Stimulated activated CD4-positive, alpha-beta T cell treated with anti-CD3 and anti-CD28 coated beads, Interleukin-15, amount 100 ng/mL, for 48 hours (primary cell): ENCODE data around the gene RAD9A.
"Not testable (repeated sequence)": the region's sequence is repeated elsewhere in the genome, so short reads cannot be mapped to it uniquely, and the experiment has no call there.

Experiments used
- DNase-seq, 2 donors: peaks; one replicate each; pipeline ENCODE4 v3.0.0-alpha.2; 2020; ENCODE audit warnings: low read depth in 2 of 2

Gene RAD9A

DNA sequence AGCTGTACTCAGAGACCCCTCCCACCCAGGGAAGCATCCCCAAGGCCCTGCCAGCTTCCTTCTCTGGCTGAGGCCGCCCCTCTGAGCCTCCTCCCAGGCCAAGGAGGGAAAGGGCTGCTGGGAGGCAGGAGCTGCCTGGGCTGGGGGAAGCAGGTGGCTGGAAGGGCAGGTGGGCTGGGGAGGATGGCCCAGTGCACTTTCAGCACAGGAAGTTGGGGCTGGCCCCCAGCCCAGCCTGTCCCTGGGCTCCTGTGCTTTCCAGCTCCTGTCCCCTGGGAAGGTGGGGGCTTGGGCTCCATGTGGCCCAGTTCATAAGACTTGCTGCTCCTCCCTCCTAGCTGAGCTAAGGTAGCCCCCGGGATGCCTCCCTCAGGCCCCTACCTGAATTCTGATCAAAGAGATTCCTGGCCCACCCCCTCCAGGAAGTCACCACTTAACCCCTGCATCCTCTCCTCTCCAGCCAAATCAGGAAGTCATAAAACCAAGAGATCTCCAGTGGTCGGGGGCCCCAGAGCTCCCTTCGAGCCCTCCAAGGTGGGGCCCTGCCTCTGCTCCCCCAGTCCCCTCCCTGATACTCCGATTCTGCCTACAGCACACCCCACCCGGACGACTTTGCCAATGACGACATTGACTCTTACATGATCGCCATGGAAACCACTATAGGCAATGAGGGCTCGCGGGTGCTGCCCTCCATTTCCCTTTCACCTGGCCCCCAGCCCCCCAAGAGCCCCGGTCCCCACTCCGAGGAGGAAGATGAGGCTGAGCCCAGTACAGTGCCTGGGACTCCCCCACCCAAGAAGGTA, 5.0 kb downstream of the RAD9A start:
- no peak for DNase-seq

DNA sequence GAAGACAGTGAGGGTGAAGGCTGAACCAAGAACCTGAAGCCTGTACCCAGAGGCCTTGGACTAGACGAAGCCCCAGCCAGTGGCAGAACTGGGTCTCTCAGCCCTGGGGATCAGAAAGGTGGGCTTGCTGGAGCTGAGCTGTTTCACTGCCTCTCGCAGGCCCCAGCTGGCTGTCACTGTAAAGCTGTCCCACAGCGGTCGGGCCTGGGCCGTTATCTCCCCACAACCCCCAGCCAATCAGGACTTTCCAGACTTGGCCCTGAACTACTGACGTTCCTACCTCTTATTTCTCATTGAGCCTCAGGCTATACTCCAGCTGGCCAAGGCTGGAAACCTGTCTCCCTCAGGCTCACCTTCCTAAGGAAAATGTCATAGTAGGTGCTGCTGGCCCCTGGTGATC, 5.8 kb downstream of the RAD9A start:
- DNase-seq = no peak

DNA sequence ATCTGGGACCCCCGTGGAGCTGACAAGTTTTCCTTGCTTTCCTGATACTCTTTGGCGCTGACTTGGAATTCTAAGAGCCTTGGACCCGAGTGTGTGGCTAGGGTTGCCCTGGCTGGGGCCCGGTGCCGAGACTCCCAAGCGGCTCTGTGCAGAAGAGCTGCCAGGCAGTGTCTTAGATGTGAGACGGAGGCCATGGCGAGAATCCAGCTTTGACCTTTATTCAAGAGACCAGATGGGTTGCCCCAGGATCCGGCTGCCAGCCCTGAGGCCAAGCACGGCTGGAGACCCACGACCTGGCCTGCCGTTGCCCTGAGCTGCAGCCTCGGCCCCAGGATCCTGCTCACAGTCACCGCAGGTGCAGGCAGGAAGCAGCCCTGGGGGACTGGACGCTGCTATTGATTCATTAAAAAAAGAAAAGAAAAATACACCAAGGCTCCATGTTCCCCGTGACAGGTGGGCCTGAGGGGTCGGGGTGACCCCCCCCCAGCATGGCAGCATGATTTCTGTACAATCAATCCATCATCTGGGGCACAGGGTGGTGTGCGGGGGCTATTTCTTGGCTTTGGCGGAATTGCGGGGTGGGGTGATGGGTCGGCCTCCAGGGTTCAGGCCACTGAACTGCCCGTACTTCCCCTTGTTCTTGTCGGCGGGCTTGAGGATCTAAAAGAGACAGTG, 6.3 kb downstream of the RAD9A start:
- DNase-seq = no peak

DNA sequence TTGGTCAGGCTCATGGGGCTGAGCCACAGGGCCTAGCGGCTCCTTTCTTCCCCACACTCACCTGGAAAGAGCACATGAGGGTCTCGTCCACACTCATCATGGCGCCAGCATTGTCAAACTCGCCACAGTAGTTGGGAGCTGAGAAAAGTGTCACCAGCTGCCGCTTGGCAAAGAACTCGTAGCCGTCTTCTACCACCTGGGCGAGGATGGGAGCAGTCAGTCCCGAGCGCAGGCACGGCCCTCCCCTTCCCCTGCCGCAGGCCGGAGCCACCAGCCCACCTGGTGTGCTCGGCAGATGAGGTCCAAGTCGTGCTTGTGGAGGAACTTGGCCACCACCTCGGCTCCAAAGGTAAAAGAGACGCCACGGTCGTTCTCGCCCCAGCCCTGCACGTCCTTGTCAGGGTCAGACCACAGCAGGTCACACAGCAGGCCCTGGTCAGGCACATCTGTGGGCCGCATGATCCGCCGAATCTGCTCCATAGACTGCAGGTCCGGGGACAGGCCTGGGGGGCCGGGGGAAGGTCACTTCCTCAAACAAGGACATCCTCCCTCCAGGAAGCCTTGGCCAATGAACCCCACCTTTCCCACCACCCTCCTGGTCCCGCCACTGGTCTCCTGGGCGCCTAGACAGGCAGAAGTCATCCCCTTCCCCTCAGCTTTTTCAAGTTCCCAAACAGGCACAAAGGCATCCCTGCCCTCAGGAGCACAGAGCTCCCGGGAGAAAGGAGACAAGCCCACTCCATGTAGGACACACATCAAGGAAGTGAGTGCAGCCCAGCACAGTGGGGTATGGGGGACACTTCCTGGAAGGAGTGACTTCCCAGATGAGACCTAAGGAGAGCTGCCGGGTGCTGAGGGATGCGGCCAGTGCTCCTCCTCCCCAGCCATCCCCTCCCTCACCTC, 7.1 kb downstream of the RAD9A start:
- no peak for DNase-seq

DNA sequence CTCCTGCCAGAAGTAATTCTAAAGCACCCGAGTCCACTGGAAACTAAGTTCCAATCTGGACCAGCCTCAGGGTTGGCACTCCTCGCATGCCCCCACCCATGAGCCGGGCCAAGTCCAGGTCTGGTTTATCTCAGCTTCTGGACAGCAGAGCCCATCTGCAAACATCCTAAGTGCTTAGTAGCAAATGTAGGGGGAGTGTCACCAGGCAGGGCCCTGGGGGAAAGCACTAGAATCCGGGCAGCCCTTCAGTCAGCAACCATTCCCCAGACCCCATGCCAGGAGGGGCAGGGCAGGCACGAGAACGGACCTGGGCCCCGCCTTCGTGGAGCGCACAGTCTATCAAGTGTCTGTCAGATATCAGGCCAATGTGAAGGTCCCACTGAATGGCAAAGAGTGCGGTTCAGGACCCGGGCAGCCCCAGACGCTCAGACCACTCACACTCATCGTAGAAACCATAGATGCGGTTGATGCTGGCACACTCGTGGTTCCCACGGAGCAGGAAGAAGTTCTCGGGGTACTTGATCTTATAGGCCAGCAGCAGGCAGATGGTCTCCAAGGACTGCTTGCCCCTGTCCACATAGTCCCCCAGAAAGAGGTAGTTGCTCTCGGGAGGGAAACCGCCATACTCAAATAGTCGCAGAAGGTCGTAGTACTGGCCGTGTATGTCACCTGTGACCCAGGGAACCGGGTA, 8.6 kb downstream of the RAD9A start:
- DNase-seq = no peak

DNA sequence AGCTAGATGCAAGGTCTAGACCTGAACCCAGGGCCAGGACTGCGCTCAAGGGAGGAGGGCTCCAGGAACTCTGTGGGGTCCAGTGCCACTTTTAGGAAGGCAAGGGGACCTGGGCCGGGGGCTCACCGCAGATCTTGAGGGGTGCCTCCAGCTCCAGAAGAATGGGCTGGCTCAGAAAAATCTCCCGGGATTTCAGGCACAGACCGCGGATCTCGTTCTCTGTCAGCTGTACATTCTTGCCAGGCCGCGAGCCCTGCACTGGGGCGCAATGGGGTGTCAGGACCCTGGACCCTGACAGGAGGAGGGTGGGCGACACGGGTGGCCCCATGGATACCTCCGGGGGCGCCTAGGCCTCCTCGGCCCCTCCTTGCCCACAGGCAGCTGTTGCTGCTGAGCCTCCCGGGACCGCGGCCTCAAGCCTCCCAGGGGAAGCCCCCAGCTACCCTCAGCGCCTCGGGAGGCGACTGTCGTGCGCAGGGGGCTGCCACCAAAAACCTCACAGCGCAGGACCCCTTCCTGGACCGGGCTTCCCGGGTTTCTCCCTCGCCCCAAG, 9.2 kb downstream of the RAD9A start:
- DNase-seq = no peak

DNA sequence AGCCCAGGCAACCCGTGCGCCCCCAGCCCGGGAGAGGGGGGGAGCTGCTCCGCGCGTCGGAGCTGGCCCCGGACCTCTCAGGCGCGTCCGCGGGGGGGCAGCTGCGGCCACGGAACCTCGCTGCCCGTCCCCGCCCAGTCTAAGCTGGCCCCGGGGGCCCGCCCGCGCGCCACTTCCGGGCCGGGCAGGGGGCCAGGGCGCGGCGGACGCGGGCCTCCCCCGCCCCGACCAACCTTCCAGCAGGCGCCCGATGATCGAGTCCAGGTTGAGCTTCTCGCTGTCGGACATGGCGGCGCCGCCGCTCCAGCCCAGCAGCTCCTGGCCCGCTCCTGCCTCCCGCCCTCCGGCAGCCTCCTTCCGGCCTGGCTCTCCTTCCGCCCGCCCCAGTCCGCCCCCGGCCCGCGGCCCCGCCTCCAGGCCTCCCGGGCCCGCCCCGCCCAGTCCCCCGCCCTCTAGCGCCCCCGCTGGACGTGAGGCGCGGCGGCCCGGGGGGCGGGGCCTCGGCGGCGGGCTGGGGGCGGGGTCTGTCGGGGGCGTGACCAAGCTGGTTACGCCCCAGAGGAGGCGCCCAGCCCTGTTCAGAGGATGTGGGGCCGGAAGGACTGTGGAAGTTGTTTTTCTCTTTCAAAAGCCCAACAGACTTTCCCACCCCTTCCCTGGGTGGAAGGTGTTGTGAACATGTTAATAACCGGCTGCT, 9.9 kb downstream of the RAD9A start, which contains the start of gene PPP1CA:
Gene PPP1CA, minus strand, starts transcription at position 364 of the 697 bp plus-strand sequence. Its CDS starts 76 bp downstream, at position 288.
- DNase-seq = peak; percentile 81 to 88

DNA sequence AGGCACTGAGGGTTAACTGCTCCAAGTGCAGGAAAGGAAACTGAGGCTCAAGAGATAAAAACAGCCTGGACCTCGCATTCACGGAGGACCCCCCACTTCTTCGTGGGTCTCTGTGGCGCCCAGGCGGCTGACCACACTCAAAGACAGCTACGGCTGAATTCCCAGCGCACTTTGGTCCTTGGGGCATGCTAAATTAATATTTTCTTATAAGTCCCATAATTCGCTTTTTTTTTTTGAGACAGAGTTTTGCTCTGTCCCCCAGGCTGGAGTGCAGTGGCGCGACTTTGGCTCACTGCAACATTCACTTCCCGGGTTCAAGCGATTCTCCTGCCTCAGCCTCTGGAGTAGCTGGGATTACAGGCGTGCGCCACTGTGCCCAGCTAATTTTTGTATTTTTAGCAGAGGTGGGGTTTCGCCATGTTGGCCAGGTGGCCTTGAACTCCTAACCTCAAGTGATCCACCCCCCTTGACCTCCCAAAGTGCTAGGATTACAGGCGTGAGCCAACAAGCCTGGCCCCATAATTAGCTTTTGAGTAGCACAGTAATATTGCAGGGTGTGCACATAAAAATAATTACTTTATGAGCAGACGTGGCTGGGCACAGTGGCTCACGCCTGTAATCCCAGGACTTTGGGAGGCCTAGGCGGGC, 10.5 kb downstream of the RAD9A start:
- not testable (repeated sequence) for DNase-seq

DNA sequence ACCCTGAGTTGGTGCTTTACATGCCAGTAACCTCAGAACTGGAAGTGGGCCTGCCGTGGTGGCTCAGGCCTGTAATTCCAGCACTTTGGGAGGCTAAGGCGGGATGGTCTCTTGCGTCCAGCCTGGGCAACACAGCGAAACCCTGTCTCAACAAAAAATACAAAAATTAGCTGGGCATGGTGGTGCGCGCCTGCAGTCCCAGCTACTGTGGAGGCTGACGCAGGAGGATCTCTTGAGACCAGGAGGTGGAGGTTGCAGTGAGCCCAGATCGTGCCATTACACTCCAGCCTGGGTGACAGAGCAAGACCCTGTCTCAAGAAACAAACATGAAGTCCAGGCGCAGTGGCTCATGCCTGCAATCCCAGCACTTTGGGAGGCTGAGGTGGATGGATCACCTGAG, 11.3 kb downstream of the RAD9A start:
- DNase-seq = not testable (repeated sequence)

DNA sequence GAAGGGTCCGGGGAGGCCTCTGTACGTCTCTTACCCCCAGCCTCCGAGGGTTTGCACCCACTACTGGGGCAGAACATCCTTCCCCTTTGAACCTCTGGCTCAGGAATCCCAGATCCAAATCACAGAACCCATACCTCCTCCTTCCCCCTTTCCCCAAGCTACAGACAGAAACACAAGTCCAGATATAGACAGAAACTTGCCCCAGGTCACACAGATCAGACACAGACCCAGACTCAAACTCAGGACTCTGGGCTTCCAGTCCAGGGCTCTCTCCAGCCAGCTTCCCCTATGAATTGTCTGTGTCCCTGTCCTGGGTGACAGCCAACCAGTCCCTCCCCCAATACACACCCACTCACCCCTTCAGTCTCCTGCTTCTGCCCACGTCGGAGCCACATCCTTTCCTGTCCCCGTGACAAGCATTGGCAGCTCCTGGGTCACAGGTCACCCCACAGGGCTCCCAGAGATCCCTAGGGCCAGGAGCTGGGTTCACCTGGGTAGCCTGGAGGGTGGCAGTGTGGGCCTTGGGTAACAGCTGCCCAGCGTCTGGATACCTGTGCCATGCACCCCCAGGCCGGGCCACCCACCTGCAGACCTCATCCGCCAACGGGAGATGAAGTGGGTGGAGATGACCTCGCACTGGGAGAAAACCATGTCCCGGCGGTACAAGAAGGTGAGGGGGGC, 12.9 kb downstream of the RAD9A start:
- no peak for DNase-seq

DNA sequence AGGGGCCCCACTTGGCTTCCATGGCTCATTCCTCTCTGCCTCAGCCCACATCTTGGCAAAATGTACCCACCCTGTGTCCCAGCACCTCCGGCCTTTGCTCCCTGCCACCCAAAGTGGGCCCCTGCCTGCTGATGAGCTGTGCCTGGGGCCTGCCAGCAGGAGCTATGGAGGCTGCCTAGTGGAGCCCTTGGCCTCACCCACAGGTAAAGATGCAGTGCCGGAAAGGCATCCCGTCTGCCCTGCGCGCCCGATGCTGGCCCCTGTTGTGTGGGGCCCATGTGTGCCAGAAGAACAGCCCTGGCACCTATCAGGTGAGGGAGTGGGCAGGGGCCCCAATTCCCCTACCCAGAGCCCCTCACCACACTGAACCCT, 13.4 kb downstream of the RAD9A start:
- no peak for DNase-seq

DNA sequence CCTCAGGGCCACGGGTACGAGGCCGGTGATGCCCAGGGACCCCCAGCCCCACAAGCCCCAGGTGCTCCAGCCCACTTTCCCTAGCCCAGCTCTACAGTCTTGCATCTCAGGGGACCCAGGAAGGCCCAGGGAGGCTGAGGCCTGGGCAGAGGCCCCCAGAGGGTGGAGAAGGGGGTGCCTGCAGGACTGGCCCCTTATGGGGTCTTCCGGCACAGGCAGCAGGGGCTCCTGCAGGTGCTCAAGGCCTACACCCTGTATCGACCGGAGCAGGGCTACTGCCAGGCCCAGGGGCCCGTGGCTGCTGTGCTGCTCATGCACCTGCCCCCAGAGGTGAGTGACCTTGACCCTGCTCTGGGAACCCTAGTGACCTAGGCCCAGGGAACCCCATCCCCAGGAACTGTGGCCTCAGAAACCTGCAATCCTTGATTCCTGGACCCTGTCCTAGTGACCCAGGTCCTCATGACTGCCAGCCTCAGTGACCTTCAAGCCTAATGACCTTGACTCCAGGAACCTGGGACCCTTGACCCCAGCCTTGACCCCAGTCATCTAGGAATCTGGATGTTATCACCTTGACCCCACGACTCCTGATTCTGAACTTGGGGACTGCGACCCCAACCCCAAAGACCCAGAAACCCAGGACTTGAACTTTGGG, 14.0 kb downstream of the RAD9A start:
- no peak for DNase-seq

DNA sequence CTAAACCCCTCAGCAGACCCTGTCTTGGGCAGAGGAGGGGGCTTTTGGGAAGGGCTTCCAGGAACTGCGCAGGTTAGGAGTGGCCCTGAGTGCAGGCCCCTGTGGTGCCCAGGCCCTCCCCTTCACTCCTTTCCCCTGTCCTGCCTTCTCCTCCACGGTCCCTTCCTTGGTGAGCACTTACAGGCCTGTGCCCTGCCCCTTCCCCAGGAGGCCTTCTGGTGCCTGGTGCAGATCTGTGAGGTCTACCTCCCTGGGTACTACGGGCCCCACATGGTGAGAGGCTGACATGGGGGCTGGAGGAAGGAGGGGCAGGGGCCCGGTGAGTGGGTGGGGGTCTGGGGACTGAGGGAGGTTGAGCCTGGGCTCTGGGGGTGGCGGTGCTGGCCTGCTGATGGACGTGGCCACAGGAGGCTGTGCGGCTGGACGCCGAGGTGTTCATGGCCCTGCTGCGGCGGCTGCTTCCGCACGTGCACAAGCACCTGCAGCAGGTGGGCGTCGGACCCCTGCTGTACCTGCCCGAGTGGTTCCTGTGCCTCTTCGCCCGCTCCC, 14.7 kb downstream of the RAD9A start:
- no peak for DNase-seq

DNA sequence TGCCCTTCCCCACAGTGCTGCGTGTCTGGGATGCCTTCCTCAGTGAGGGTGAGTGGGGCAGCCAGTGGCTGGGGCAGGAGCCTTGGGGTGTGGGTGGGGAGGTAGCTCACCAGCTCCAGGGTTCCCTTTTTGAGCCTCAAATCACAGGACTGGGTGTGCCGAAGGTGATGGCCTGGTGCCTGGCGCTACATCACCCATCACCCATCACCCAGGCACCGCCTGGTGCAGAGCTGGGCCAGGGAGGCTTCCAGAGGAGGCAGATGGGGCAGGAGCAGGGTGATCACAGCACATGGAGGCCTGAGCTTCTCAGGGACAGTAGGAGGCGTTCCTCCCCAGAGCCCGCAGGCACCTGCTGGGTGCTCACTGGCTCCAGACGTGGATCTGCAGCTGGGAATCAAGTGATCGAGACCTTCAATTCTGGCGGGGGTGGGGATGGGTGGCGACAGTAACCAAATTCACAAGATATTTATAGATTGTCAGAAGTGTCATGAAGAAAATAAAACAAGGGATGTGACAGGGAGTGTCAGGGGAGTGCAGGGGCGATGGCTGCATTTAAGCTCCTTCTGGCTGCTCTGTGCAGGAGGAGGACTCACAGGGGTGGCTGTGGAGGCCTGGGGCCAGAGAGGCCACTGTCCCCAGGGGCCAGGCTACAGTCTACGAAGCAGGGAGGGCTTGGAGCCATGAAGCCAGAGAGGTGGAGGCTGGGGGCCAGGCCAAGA, 15.3 kb downstream of the RAD9A start:
- DNase-seq = no peak

DNA sequence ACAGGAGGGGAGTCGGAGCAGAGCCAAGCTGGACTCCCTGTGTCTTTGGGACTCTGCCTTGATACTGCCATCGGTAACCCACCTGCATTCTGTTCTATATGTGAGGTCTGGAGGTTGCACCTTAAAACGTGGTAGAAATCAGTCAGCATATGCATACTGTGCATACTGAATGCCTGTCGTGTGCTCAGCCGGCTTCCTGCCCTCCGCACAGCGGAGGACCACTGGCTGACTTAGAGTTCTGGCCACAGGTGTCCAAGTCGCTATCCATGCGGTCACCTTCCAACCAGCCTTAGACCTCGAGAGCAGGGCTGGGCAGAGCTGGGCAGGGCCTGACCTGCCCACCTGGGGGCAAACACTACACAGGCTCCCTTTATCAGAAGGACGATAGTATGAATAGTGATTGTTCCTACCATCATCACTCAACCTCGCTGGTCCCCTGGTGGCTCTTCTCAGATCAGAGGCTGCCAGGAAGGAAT, 15.9 kb downstream of the RAD9A start:
- DNase-seq = no peak

DNA sequence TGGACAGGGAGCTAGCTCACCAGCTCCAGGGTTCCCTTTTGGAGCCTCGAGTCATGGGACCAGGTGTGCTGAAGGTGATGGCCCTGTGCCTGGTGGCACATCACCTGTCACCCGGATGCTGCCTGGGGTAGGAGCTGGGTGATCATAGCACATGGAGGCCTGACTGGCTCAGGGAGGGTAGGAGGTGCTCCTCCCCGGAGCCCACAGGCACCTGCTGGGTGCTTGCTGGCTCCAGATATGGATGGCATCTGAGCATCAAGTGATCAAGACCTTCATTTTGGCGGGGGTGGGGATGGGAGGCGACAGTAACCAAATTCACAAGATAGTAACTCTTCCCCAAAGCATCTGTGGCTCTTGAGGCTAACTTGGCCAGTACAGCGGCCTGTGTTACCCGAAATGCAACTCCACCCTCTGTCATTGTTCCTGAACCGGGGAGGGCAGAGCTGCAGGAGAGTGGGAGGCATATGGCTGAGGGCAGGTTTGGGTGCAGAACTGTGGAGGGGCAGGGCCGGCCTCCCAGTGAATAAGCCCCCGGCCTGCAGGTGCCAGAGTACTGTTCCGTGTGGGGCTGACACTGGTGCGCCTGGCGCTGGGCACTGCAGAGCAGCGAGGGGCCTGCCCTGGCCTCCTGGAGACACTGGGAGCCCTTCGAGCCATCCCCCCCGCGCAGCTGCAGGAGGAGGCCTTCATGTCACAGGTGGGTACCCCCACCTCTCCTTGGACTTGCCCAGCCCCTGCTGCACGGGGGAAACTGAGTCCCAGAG, 16.8 kb downstream of the RAD9A start:
- no peak for DNase-seq

DNA sequence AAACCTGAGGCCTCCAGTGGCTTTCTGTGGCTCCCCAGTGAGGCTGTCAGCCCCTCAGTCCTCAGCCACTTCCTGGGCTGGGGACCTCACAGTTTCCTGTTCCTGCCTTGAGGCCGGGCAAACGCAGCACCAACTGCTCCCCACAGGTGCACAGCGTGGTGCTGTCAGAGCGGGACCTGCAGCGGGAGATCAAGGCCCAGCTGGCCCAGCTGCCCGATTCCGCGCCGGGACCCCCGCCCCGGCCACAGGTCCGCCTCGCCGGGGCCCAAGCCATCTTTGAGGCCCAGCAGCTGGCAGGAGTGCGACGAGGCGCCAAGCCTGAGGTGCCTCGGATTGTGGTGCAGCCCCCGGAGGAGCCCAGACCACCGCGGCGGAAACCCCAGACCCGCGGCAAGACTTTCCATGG, 17.5 kb downstream of the RAD9A start:
- peak in 1 of 2 donors; percentile 60 for DNase-seq
